ENCODE data around the gene ZBED1.

DNA sequence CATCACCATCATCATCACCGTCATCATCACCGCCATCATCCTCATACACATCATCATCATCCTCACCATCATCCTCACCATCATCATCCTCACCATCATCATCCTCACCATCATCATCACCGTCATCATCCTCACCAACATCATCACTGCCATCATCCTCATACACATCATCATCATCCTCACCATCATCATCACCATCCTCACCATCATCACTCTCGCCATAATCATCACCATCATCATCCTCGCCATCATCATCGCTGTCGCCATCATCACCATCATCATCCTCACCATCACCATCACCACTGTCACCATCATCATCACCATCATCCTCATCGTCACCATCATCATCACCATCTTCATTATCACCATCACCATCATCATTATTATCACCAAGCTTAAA is 19.8 kb upstream of the ZBED1 start:
- TF ChIP-seq ZNF274 (IDR thresholded peaks at IDR 0.05; ENCODE audit: low read depth, low read length) (no peak), YY1 (IDR thresholded peaks at IDR 0.05; ENCODE audit: insufficient read depth, insufficient read length) (no peak)
